Upper lobe of right lung (tissue), 1 donor: ENCODE measurements around the gene LY86. TPM values are rescaled to one million over a fixed set of nuclear protein-coding genes. Genes with fewer than 3 reads are reported as not detected.

ENCODE experiments used
- ATAC-seq: fragments of 200-7000 bp; cut with Tn5 transposase; one replicate; pipeline ENCODE4 v1.9.1; 2020; ENCODE audit warnings: mild to moderate bottlenecking, moderate library complexity
- DNase-seq: peaks from one replicate; pipeline ENCODE4 v3.0.0-alpha.2; 2020
- H3K27ac ChIP-seq: fragments of 200-600 bp; one replicate; pipeline ENCODE4 v1.8.0; 2022
- H3K27me3 ChIP-seq: fragments of 200-600 bp; one replicate; pipeline ENCODE4 v1.8.0; 2022; ENCODE audit warnings: mild to moderate bottlenecking
- H3K36me3 ChIP-seq: fragments of 200-600 bp; one replicate; pipeline ENCODE4 v1.8.0; 2022
- H3K4me1 ChIP-seq: fragments of 200-600 bp; one replicate; pipeline ENCODE4 v1.8.0; 2022
- H3K4me3 ChIP-seq: fragments of 200-600 bp; one replicate; pipeline ENCODE4 v1.8.0; 2022; ENCODE audit warnings: mild to moderate bottlenecking
- H3K9me3 ChIP-seq: fragments of 200-600 bp; one replicate; pipeline ENCODE4 v1.8.0; 2022
- intact Hi-C: fragments of 100-400 bp; cut with DNase I; formaldehyde crosslinking; loops from one replicate; pipeline ENCODE4 v1.11.0; 2022
- total RNA-seq: library from RNA; stranded (reverse); fragmentation: NEBNext Ultra II Directional; extraction: Animal tissue kit (Norgen Biotek cat#: 25700); gene quantifications from one replicate; pipeline ENCODE4 v1.2.1, GENCODE V29; 2021
- TF ChIP-seq, protein P1 (sequence below): fragments of 200-600 bp; IDR thresholded peaks from one replicate; pipeline ENCODE4 v1.8.0; 2022; ENCODE audit warnings: antibody characterized with exemption
- donor health status: DM: no; HTN: yes; CAD: no; lungs with severe emphysema.

The LY86 gene
- total RNA-seq, 1 donor from 2014 or later = 13.8 TPM

DNA sequence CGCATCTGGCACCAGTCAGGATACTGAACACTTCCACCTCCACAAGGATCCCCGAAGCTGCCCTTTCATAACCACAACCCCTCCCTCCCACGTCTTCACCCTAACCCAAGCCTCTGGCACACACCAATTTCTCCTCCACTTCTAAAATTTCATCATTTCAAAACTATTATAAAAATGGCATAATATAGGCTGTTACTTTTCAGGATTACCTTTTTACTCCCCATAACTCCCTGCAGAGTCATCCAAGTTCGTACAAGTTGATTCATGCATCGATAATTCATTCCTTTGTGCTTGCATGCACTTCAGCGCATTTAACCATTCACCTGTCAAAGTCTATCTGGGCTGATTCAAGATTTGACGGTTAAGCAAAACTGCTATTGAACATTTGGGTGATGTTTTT lies 30.6 kb upstream of the LY86 start:
- Histone ChIP-seq H3K27ac (no peak overlapping the region), H3K27me3 (no peaks in the 10 kb centered on the region), H3K4me3 (no peak overlapping the region), H3K9me3 (no peaks in the 10 kb centered on the region), H3K4me1 (no peaks in the 10 kb centered on the region), H3K36me3 (no peaks in the 10 kb centered on the region)
- ATAC-seq (no peak), DNase-seq (no peak)
- intact Hi-C loops = no loop called here
- TF ChIP-seq, protein P1, sequence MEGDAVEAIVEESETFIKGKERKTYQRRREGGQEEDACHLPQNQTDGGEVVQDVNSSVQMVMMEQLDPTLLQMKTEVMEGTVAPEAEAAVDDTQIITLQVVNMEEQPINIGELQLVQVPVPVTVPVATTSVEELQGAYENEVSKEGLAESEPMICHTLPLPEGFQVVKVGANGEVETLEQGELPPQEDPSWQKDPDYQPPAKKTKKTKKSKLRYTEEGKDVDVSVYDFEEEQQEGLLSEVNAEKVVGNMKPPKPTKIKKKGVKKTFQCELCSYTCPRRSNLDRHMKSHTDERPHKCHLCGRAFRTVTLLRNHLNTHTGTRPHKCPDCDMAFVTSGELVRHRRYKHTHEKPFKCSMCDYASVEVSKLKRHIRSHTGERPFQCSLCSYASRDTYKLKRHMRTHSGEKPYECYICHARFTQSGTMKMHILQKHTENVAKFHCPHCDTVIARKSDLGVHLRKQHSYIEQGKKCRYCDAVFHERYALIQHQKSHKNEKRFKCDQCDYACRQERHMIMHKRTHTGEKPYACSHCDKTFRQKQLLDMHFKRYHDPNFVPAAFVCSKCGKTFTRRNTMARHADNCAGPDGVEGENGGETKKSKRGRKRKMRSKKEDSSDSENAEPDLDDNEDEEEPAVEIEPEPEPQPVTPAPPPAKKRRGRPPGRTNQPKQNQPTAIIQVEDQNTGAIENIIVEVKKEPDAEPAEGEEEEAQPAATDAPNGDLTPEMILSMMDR = no peak

DNA sequence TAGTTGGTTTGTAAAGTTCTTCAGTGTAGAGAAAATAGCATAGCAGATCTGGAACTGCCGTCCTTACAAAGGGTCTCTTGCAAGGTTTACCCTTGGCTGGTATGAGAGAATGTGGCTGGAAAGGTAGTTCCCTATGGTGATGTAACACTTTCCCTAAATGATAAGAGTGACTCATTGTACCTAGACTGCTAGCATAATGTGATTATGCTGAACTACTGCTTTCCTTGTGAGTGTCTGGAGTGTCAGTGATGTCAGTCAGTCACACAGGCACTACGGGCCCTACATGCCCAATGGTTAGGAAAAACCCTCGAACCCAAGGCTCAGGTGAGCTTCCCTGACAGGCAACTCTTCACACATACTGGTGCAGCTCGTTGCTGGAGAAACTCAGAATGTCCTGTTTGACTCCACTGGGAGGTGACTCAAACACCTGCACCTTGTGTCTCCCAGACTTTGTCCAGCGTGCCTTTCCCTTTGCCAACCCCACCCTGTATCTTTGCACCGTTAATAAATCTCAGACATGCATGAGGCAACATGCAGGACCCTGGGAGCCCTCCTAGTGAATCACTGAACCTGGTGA lies 28.4 kb upstream of the LY86 start:
- intact Hi-C loops = no loop called here
- Histone ChIP-seq H3K4me3 (no peak overlapping the region), H3K36me3 (no peaks in the 10 kb centered on the region), H3K27ac (no peak overlapping the region), H3K4me1 (no peaks in the 10 kb centered on the region), H3K9me3 (no peaks in the 10 kb centered on the region), H3K27me3 (no peaks in the 10 kb centered on the region)
- TF ChIP-seq, protein P1 = no peak
- ATAC-seq (no peak), DNase-seq (no peak)

DNA sequence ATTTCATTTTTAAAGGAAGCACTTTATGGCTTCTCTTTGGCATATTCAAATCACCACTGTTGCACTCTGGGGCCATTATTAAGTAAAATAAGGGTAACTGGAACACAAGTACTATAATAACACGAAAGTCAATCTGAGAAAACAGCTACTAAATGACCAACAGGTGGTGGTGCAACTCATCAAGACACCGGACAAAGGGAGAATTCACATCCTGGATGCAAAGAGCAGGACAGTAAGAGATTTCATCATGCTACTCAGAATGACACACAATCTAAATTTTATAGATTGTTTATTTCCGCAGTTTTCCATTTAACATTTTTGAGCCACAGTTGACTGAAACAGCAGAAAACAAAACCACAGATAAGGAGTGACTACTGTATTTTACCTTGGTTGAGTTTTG lies 27.6 kb upstream of the LY86 start:
- DNase-seq (no peak), ATAC-seq (no peak)
- Histone ChIP-seq H3K4me1 (no peaks in the 10 kb centered on the region), H3K27ac (no peak overlapping the region), H3K27me3 (no peaks in the 10 kb centered on the region), H3K9me3 (no peaks in the 10 kb centered on the region), H3K4me3 (no peak overlapping the region), H3K36me3 (no peaks in the 10 kb centered on the region)
- intact Hi-C loops = no loop called here
- TF ChIP-seq, protein P1 = no peak

DNA sequence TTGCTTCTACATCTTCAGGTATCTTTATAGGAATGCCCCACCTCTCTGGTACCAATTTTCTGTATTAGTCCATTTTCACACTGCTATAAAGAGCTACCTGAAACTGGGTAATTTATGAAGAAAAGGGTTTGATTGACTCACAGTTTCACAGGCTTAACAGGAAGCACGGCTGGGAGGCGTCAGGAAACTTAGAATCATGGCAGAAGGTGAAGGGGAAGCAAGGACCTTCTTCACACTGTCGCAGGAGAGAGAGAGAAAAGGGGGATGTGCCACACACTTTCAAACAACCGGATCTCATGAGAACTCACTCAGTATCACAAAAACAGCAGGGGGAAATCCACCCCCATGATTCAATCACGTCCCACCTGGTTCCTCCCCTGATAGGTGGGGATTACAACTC lies 24.4 kb upstream of the LY86 start:
- no peak overlapping the region for H3K27ac ChIP-seq
- no peak overlapping the region for H3K4me3 ChIP-seq
- no peaks in the 10 kb centered on the region for H3K36me3 ChIP-seq
- no peaks in the 10 kb centered on the region for H3K9me3 ChIP-seq
- no peaks in the 10 kb centered on the region for H3K4me1 ChIP-seq
- DNase-seq (no peak), ATAC-seq (no peak)
- TF ChIP-seq, protein P1 = no peak
- H3K27me3 ChIP-seq = no peaks in the 10 kb centered on the region
- intact Hi-C loops = no loop called here

DNA sequence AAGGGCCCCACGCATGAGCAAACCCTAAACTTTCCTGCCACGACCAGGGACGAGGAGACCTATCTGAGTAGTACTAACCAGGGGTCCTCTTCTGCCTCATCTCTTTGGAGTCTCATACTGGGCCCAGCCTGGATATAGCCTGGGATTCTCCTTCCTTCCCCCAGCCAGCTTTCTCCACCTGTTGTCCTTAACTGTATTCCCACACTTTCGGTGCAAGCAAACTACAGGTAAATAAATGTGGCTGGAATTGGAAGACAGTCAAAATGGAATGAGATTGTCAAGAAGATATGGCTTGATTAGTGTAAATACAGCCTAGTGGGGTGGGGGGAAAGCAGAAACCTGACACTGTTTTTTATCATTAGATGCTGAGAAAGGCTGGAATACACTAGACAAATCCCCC lies 23.5 kb upstream of the LY86 start:
- Histone ChIP-seq H3K27ac (no peak overlapping the region), H3K4me1 (no peaks in the 10 kb centered on the region), H3K27me3 (no peaks in the 10 kb centered on the region), H3K36me3 (no peaks in the 10 kb centered on the region), H3K4me3 (no peak overlapping the region), H3K9me3 (no peaks in the 10 kb centered on the region)
- intact Hi-C loops = no loop called here
- TF ChIP-seq, protein P1 = no peak
- ATAC-seq (no peak), DNase-seq (no peak)

DNA sequence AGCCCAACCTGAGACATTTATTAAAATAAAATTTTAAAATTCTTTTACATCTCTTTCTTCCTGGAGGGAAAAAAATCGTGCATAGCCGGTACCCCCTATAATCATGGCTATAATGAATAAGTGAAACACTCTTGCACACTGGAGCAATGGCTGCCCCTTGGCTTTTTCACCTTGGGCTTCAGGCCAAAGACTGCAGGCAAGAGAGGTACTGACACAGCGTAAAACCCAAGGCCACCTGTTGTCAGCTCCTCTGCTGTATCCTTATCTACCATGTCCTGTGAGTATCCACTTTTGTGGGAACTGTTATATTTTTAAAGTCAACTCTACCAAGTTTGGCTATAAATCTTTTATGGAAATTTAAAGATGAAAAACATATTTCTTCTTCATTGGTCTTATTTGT lies 23.0 kb upstream of the LY86 start:
- Histone ChIP-seq H3K27me3 (no peaks in the 10 kb centered on the region), H3K4me1 (no peaks in the 10 kb centered on the region), H3K4me3 (no peak overlapping the region), H3K9me3 (no peaks in the 10 kb centered on the region), H3K27ac (no peak overlapping the region), H3K36me3 (no peaks in the 10 kb centered on the region)
- TF ChIP-seq, protein P1 = no peak
- DNase-seq (no peak), ATAC-seq (no peak)
- intact Hi-C loops = no loop called here
